Naive thymus-derived CD4-positive, alpha-beta T cell (primary cell): ENCODE data around the gene NF2. TPM values are rescaled to one million over a fixed set of nuclear protein-coding genes. Genes with fewer than 3 reads are reported as not detected.

ENCODE experiments used
- ATAC-seq: fragments of 150-1000 bp; cut with Tn5 transposase; 2 replicates; pipeline ENCODE4 v1.10.0; 2021; ENCODE audit warnings: mild to moderate bottlenecking, moderate library complexity
- CTCF ChIA-PET: fragments of 350-600 bp; sonication (Branson Sonifier 250); formaldehyde crosslinking; loops from one replicate; lab custom pipeline; 2021; ENCODE audit warnings: antibody characterized with exemption; lab: Charles Lee
- POLR2A ChIA-PET: fragments of 350-600 bp; sonication (Branson Sonifier 250); formaldehyde crosslinking; loops from one replicate; lab custom pipeline; 2021; ENCODE audit warnings: antibody characterized with exemption, inconsistent platforms; lab: Charles Lee
- DNase-seq, 9 donors: peaks; one replicate each; pipeline versions ENCODE4 v3.0.0 to v3.0.0-alpha.2; 2020 to 2022; ENCODE audit warnings: mixed read lengths in 1 of 9
- H3K27ac ChIP-seq: one replicate; pipeline ENCODE4 v1.7.0; 2013; ENCODE audit warnings: mild to moderate bottlenecking, low read depth, low read length, moderate library complexity
- H3K27me3 ChIP-seq, 2 donors: one replicate each; pipeline ENCODE4 v1.7.0; 2013; ENCODE audit warnings: low read length in 2 of 2, mild to moderate bottlenecking in 2 of 2, moderate library complexity in 2 of 2; ENCODE audit not compliant: control insufficient read depth in 2 of 2, insufficient read depth in 2 of 2
- H3K36me3 ChIP-seq, 3 experiments: 1 replicate in 2 of 3; 2 replicates in 1 of 3; pipeline ENCODE4 v1.7.0; 2013; ENCODE audit warnings: low read length in 3 of 3, mild to moderate bottlenecking in 3 of 3, moderate library complexity in 1 of 3; ENCODE audit not compliant: insufficient read depth in 3 of 3, control insufficient read depth in 2 of 3
- H3K4me1 ChIP-seq, 2 donors: one replicate each; pipeline ENCODE4 v1.7.0; 2013; ENCODE audit warnings: low read length in 2 of 2, mild to moderate bottlenecking in 2 of 2, moderate library complexity in 1 of 2; ENCODE audit not compliant: control insufficient read depth in 2 of 2, insufficient read depth in 2 of 2
- H3K4me3 ChIP-seq: 2 replicates; pipeline ENCODE4 v1.7.0; 2013; ENCODE audit warnings: mild to moderate bottlenecking, low read length
- H3K9me3 ChIP-seq, 3 experiments: 1 replicate in 2 of 3; 2 replicates in 1 of 3; pipeline ENCODE4 v1.7.0; 2013; ENCODE audit warnings: low read length in 3 of 3; ENCODE audit not compliant: control insufficient read depth in 2 of 3
- H3K27ac Mint-ChIP-seq, 9 donors: one replicate each; pipeline ENCODE4 v1.8.0; 2020 to 2022; ENCODE audit warnings: mixed read lengths in 9 of 9, mild to moderate bottlenecking in 8 of 9, moderate library complexity in 5 of 9, inconsistent platforms in 2 of 9
- H3K27me3 Mint-ChIP-seq, 5 donors: one replicate each; pipeline ENCODE4 v1.8.0; 2021 to 2022; ENCODE audit warnings: mixed read lengths in 5 of 5, mild to moderate bottlenecking in 1 of 5
- H3K36me3 Mint-ChIP-seq, 5 donors: one replicate each; pipeline ENCODE4 v1.8.0; 2020 to 2022; ENCODE audit warnings: mixed read lengths in 5 of 5, mild to moderate bottlenecking in 3 of 5, inconsistent platforms in 1 of 5
- H3K4me1 Mint-ChIP-seq, 7 donors: one replicate each; pipeline ENCODE4 v1.8.0; 2020 to 2022; ENCODE audit warnings: mixed read lengths in 7 of 7, mild to moderate bottlenecking in 3 of 7, inconsistent platforms in 1 of 7
- H3K4me3 Mint-ChIP-seq, 10 donors: one replicate each; pipeline ENCODE4 v1.8.0; 2020 to 2022; ENCODE audit warnings: mild to moderate bottlenecking in 10 of 10, mixed read lengths in 10 of 10, moderate library complexity in 6 of 10, inconsistent platforms in 2 of 10
- H3K9me3 Mint-ChIP-seq, 11 donors: one replicate each; pipeline ENCODE4 v1.8.0; 2020 to 2022; ENCODE audit warnings: mixed read lengths in 11 of 11, mild to moderate bottlenecking in 4 of 11, inconsistent platforms in 1 of 11, moderate library complexity in 1 of 11
- intact Hi-C, 2 donors: fragments of 100-400 bp; cut with micrococcal nuclease; formaldehyde crosslinking; loops; one replicate each; pipeline ENCODE4 v1.15.1; 2023
- polyA plus RNA-seq, 2 donors: library from polyadenylated mRNA; unstranded; fragments of 300-500 nt; fragmentation: Illumina TruSeq; gene quantifications; one replicate each; pipeline ENCODE4 v1.2.3, GENCODE V29; 2021
- total RNA-seq, 6 experiments: library from RNA in 5 of 6; stranded (reverse) in 5 of 6; gene quantifications; 1 replicate in 5 of 6; 2 replicates in 1 of 6; pipeline ENCODE4 v1.2.3 and lab custom pipeline; 2021 to 2026

The NF2 gene
- total and polyA plus RNA-seq, 7 experiments from 2014 or later: 15.6 to 56.3 (median 27.6) TPM

DNA sequence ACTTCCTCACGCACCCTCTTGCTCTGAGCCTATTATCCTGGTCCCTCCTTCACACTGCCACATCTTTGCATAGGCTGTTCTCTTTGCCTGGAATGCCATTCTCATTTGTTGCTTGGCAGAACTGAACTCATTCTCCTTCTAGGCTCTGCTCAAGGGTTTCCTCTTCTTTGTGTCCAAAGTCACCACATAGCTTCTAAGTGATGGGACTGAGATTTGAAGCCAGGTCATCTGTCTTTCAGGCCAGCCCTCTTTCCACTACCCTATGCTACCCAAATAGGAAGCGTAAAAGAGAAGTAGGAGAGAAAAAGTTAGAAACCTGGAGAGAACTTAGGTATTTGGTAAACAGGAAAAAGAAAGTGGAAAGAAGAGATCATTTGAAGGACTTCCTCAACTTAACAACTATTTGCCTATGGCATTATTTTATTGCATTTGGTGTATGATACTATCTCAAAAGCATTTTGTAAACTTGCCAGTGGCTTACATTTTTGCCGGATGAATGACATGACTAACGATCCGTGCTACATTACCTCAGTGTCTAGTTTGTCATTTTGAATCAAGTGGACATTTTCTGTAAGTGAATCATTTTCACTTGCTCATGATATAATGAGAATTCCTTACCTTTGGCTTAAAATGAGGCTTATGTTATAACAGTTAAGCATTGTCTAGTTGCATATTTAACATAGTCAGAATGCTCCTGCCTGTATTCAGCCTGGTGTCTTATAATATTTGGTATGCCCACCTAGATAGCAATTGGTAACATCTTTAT lies 18.5 kb downstream of the NF2 start:
- ATAC-seq (no peak), DNase-seq (no peak)
- H3K9me3 ChIP-seq: no peaks in the 10 kb centered on the region
- POLR2A ChIA-PET: interaction anchor here (3.3 kb wide), 1 partner anchor 17 kb away, joined by 27 read pairs; no protein-coding TSS in a partner anchor
- peak overlapping the region in 8 of 9 donors; percentile 73 to 95 (median 88) for H3K27ac Mint-ChIP-seq
- H3K4me3 ChIP-seq: no peak overlapping the region
- no peak overlapping the region for H3K27ac ChIP-seq
- no peaks in the 10 kb centered on the region for H3K9me3 Mint-ChIP-seq
- peaks cover 56 to 87% (median 76%) of the 10 kb centered on the region in 7 donors for H3K4me1 Mint-ChIP-seq
- intact Hi-C loops: no loop called here
- CTCF ChIA-PET: interaction anchor here (0.6 to 1.4 kb wide), 3 partner anchors 17 to 980 kb away, joined by 3 to 9 read pairs (median 5); partner anchors contain the start of gene THOC5
- H3K4me3 Mint-ChIP-seq: peak overlapping the region in 8 of 10 donors; percentile 2 to 60 (median 30)
- H3K36me3 ChIP-seq: no peaks in the 10 kb centered on the region
- no peaks in the 10 kb centered on the region for H3K36me3 Mint-ChIP-seq
- H3K27me3 ChIP-seq: no peaks in the 10 kb centered on the region
- H3K4me1 ChIP-seq: peaks cover 0 to 39% of the 10 kb centered on the region in 2 donors
- H3K27me3 Mint-ChIP-seq: no peaks in the 10 kb centered on the region

- DNase-seq (no peak), ATAC-seq (no peak)
- Mint-ChIP-seq H3K9me3 (no peaks in the 10 kb centered on the region), H3K4me3 (peak overlapping the region; percentile 47 to 83 (median 70)), H3K27me3 (no peaks in the 10 kb centered on the region), H3K36me3 (peaks cover 0 to under 1% (median 0%) of the 10 kb centered on the region in 5 donors), H3K4me1 (peaks cover 46 to 87% (median 76%) of the 10 kb centered on the region in 7 donors), H3K27ac (peak overlapping the region; percentile 51 to 94 (median 87))
- ChIA-PET CTCF (interaction anchor here (0.6 to 1.4 kb wide), 4 partner anchors 13 to 382 kb away, joined by 3 to 4 read pairs (median 3); no protein-coding TSS in a partner anchor), POLR2A (interaction anchor here (1.0 to 3.3 kb wide), 5 partner anchors 12 to 69 kb away, joined by 6 to 27 read pairs (median 6); partner anchors contain the start of gene THOC5)
- Histone ChIP-seq H3K27ac (peak overlapping the region; percentile 73), H3K36me3 (no peaks in the 10 kb centered on the region), H3K27me3 (no peaks in the 10 kb centered on the region), H3K9me3 (no peaks in the 10 kb centered on the region), H3K4me3 (no peak overlapping the region), H3K4me1 (peaks cover 0 to 39% of the 10 kb centered on the region in 2 donors)
- intact Hi-C loops: loop anchor here in 1 of 2 donors (1.0 kb wide), 2 partner anchors 20 to 382 kb away; partner anchors contain the start of gene NF2
These were observed 19.6 kb downstream of the NF2 start for GRCh38 chr22:29623059-29623458.

DNA sequence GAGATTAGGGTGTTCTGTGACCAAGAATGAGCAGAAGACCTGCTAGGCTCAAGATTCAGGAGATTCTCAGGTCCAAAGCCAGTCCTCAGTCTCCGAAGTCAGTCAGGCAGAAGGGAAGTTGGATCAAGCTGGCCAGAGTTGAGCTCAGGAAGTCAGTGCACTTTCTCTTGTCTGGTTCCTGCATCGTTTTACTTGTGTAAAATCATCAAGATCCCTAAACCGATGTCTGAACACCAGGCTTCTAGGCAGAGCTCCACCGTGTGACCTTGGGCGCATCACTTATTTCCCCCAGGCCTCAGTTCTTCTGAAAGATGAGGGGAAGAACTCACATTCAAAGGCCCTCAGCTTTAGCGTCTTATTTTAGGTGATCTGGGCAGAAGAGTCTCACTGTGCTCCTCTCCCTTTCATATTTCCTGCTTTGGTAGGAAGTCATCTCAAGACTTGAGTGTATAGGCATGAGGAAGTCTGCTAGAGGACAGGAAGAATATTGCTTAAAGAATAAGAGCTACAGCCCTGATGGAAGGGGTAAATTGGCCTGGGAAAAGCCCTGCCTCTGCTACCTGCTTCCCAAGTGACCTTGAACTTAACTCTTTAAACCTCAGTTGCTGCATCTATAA lies 20.2 kb downstream of the NF2 start:
- H3K36me3 Mint-ChIP-seq: peaks cover 0 to 4% (median 0%) of the 10 kb centered on the region in 5 donors
- DNase-seq: peak in 6 of 9 donors; percentile 23 to 40 (median 31)
- Histone ChIP-seq H3K4me3 (no peak overlapping the region), H3K27me3 (no peaks in the 10 kb centered on the region), H3K9me3 (no peaks in the 10 kb centered on the region), H3K27ac (peak overlapping the region; percentile 73), H3K4me1 (peaks cover 0 to 39% of the 10 kb centered on the region in 2 donors), H3K36me3 (no peaks in the 10 kb centered on the region)
- H3K9me3 Mint-ChIP-seq: no peaks in the 10 kb centered on the region
- intact Hi-C loops: loop anchor here in 1 of 2 donors (1.0 kb wide), 2 partner anchors 20 to 382 kb away; partner anchors contain the start of gene NF2
- CTCF ChIA-PET: interaction anchor here (0.6 to 1.4 kb wide), 4 partner anchors 12 to 382 kb away, joined by 3 to 4 read pairs (median 3); no protein-coding TSS in a partner anchor
- peak; percentile 72 for ATAC-seq
- peaks cover 45 to 87% (median 74%) of the 10 kb centered on the region in 7 donors for H3K4me1 Mint-ChIP-seq
- peak overlapping the region; percentile 47 to 83 (median 70) for H3K4me3 Mint-ChIP-seq
- POLR2A ChIA-PET: interaction anchor here (0.7 to 3.3 kb wide), 9 partner anchors 13 to 235 kb away, joined by 3 to 27 read pairs (median 6); partner anchors contain the start of genes AP1B1 and THOC5
- no peaks in the 10 kb centered on the region for H3K27me3 Mint-ChIP-seq
- peak overlapping the region; percentile 51 to 94 (median 87) for H3K27ac Mint-ChIP-seq

GRCh38 chr22:29625090-29625825 lies 21.8 kb downstream of the NF2 start:
- H3K27ac Mint-ChIP-seq: peak overlapping the region; percentile 63 to 89 (median 85)
- H3K27ac ChIP-seq: peak overlapping the region; percentile 73
- H3K4me3 ChIP-seq: no peak overlapping the region
- peaks cover 0 to 4% (median 3%) of the 10 kb centered on the region in 5 donors for H3K36me3 Mint-ChIP-seq
- H3K27me3 ChIP-seq: no peaks in the 10 kb centered on the region
- ChIA-PET POLR2A (interaction anchor here (0.6 to 3.3 kb wide), 5 partner anchors 8 to 452 kb away, joined by 3 to 27 read pairs (median 3); no protein-coding TSS in a partner anchor), CTCF (interaction anchor here (0.7 to 1.5 kb wide), 14 partner anchors 8 to 1274 kb away, joined by 3 to 7 read pairs (median 3); no protein-coding TSS in a partner anchor)
- H3K9me3 ChIP-seq: no peaks in the 10 kb centered on the region
- H3K4me1 Mint-ChIP-seq: peaks cover 41 to 92% (median 85%) of the 10 kb centered on the region in 7 donors
- ATAC-seq: peak; percentile 74
- H3K4me1 ChIP-seq: peaks cover 0 to 39% of the 10 kb centered on the region in 2 donors
- peak in 7 of 9 donors; percentile 15 to 49 (median 40) for DNase-seq
- no peaks in the 10 kb centered on the region for H3K36me3 ChIP-seq
- H3K9me3 Mint-ChIP-seq: no peaks in the 10 kb centered on the region
- H3K27me3 Mint-ChIP-seq: no peaks in the 10 kb centered on the region
- intact Hi-C loops: loop anchor here (1.0 to 5.0 kb wide), 2 partner anchors 35 to 462 kb away; no protein-coding TSS in a partner anchor
- H3K4me3 Mint-ChIP-seq: peak overlapping the region in 7 of 10 donors; percentile 2 to 64 (median 25)

- no peak overlapping the region for H3K4me3 ChIP-seq
- CTCF ChIA-PET: interaction anchor here (0.6 to 1.3 kb wide), 10 partner anchors 8 to 376 kb away, joined by 3 to 7 read pairs (median 3); no protein-coding TSS in a partner anchor
- no peaks in the 10 kb centered on the region for H3K27me3 ChIP-seq
- Mint-ChIP-seq H3K27me3 (no peaks in the 10 kb centered on the region), H3K4me1 (peaks cover 40 to 92% (median 80%) of the 10 kb centered on the region in 7 donors), H3K9me3 (no peaks in the 10 kb centered on the region), H3K27ac (peak overlapping the region in 1 of 9 donors; percentile 24), H3K36me3 (peaks cover 0 to 7% (median 3%) of the 10 kb centered on the region in 5 donors), H3K4me3 (no peak overlapping the region)
- ATAC-seq (no peak), DNase-seq (no peak)
- H3K4me1 ChIP-seq: peaks cover 0 to 37% of the 10 kb centered on the region in 2 donors
- intact Hi-C loops: loop anchor here in 1 of 2 donors (5.0 kb wide), 1 partner anchor 461 kb away; no protein-coding TSS in a partner anchor
- no peak overlapping the region for H3K27ac ChIP-seq
- H3K9me3 ChIP-seq: no peaks in the 10 kb centered on the region
- POLR2A ChIA-PET: interaction anchor here (1.3 kb wide), 1 partner anchor 9 kb away, joined by 3 read pairs; no protein-coding TSS in a partner anchor
- no peaks in the 10 kb centered on the region for H3K36me3 ChIP-seq
These were observed 23.2 kb downstream of the NF2 start for GRCh38 chr22:29626497-29627195.
